Activated T-helper 1 cell treated with anti-CD3 and anti-CD28 coated beads, Interleukin-12 subunit alpha, Interleukin-12 subunit beta, Interleukin-2, Interleukin-4 antibody, amounts not matched to agents 30 ng/mL and 10 ng/mL and 1 ng/mL, durations not matched to agents 14 hours and 24 hours and 36 hours (primary cell): ENCODE measurements around the gene GPHA2. TPM values are rescaled to one million over a fixed set of nuclear protein-coding genes. Genes with fewer than 3 reads are reported as not detected.

Source experiments
- DNase-seq: peaks from one replicate; pipeline ENCODE4 v3.0.0; 2021; ENCODE audit warnings: low spot score
- H3K27ac Mint-ChIP-seq: one replicate; pipeline ENCODE4 v1.8.0; 2021; ENCODE audit warnings: mild to moderate bottlenecking, mixed read lengths
- H3K27me3 Mint-ChIP-seq: one replicate; pipeline ENCODE4 v1.8.0; 2022; ENCODE audit warnings: mild to moderate bottlenecking, moderate library complexity, mixed read lengths; ENCODE audit not compliant: insufficient read depth
- H3K36me3 Mint-ChIP-seq: one replicate; pipeline ENCODE4 v1.8.0; 2021; ENCODE audit warnings: low read depth, mixed read lengths
- H3K4me1 Mint-ChIP-seq: one replicate; pipeline ENCODE4 v1.8.0; 2021; ENCODE audit warnings: low read depth, mixed read lengths
- H3K4me3 Mint-ChIP-seq: one replicate; pipeline ENCODE4 v1.8.0; 2021; ENCODE audit warnings: mild to moderate bottlenecking, moderate library complexity, mixed read lengths
- H3K9me3 Mint-ChIP-seq: one replicate; pipeline ENCODE4 v1.8.0; 2021; ENCODE audit warnings: mixed read lengths
- intact Hi-C: fragments of 100-400 bp; cut with micrococcal nuclease; formaldehyde crosslinking; loops from one replicate; pipeline ENCODE4 v1.15.1; 2024
- total RNA-seq: library from RNA; stranded (reverse); gene quantifications from 2 replicates; pipeline ENCODE4 v1.2.3, GENCODE V29; 2022

GPHA2 gene
- total RNA-seq, 1 donor from 2014 or later: not detected

- no peaks in the 10 kb centered on the region for H3K9me3 Mint-ChIP-seq
- H3K4me1 Mint-ChIP-seq: peaks cover 12% of the 10 kb centered on the region
- no peak overlapping the region for H3K27ac Mint-ChIP-seq
- DNase-seq: no peak
- peaks cover 29% of the 10 kb centered on the region for H3K36me3 Mint-ChIP-seq
- intact Hi-C loops: loop anchor here (1.0 kb wide), 2 partner anchors 15 to 17 kb away; partner anchors contain the start of gene ATG2A
- no peak overlapping the region for H3K4me3 Mint-ChIP-seq
- no peaks in the 10 kb centered on the region for H3K27me3 Mint-ChIP-seq
Observed at GRCh38 chr11:64900774-64901173, 34.9 kb downstream of the GPHA2 start.

GRCh38 chr11:64900263-64900678 lies 35.4 kb downstream of the GPHA2 start:
- Mint-ChIP-seq H3K27ac (peak overlapping the region; percentile 86), H3K9me3 (no peaks in the 10 kb centered on the region), H3K4me3 (peak overlapping the region; percentile 66), H3K4me1 (peaks cover 12% of the 10 kb centered on the region), H3K27me3 (no peaks in the 10 kb centered on the region), H3K36me3 (peaks cover 32% of the 10 kb centered on the region)
- DNase-seq: peak; percentile 69
- intact Hi-C loops: loop anchor here (1.0 kb wide), 2 partner anchors 15 to 17 kb away; partner anchors contain the start of gene ATG2A

- peaks cover 34% of the 10 kb centered on the region for H3K36me3 Mint-ChIP-seq
Observed at GRCh38 chr11:64898541-64898940, 37.2 kb downstream of the GPHA2 start.

GRCh38 chr11:64898076-64898445 lies 37.6 kb downstream of the GPHA2 start:
- no peaks in the 10 kb centered on the region for H3K27me3 Mint-ChIP-seq
- peaks cover 12% of the 10 kb centered on the region for H3K4me1 Mint-ChIP-seq
- H3K4me3 Mint-ChIP-seq: no peak overlapping the region
- H3K27ac Mint-ChIP-seq: no peak overlapping the region
- no peak for DNase-seq
- peaks cover 34% of the 10 kb centered on the region for H3K36me3 Mint-ChIP-seq
- no peaks in the 10 kb centered on the region for H3K9me3 Mint-ChIP-seq
- intact Hi-C loops: no loop called here

More at GRCh38 chr11:64898541-64898940, 37.2 kb downstream of the GPHA2 start:
- intact Hi-C loops: no loop called here
- H3K4me1 Mint-ChIP-seq: peaks cover 12% of the 10 kb centered on the region
- no peak overlapping the region for H3K27ac Mint-ChIP-seq
- no peaks in the 10 kb centered on the region for H3K9me3 Mint-ChIP-seq
- H3K4me3 Mint-ChIP-seq: no peak overlapping the region
- no peak for DNase-seq
- H3K27me3 Mint-ChIP-seq: no peaks in the 10 kb centered on the region

- DNase-seq: no peak
- H3K27me3 Mint-ChIP-seq: no peaks in the 10 kb centered on the region
- intact Hi-C loops: no loop called here
- H3K4me3 Mint-ChIP-seq: no peak overlapping the region
- no peaks in the 10 kb centered on the region for H3K9me3 Mint-ChIP-seq
- peaks cover 34% of the 10 kb centered on the region for H3K36me3 Mint-ChIP-seq
- no peak overlapping the region for H3K27ac Mint-ChIP-seq
- peaks cover 12% of the 10 kb centered on the region for H3K4me1 Mint-ChIP-seq
Observed at GRCh38 chr11:64897381-64898075, 38.2 kb downstream of the GPHA2 start.

GRCh38 chr11:64896448-64897022 lies 39.2 kb downstream of the GPHA2 start:
- intact Hi-C loops: no loop called here
- Mint-ChIP-seq H3K27me3 (no peaks in the 10 kb centered on the region), H3K9me3 (no peaks in the 10 kb centered on the region), H3K4me1 (peaks cover 9% of the 10 kb centered on the region), H3K4me3 (no peak overlapping the region), H3K27ac (no peak overlapping the region), H3K36me3 (peaks cover 30% of the 10 kb centered on the region)
- DNase-seq: no peak

- DNase-seq: no peak
- peaks cover 24% of the 10 kb centered on the region for H3K36me3 Mint-ChIP-seq
- H3K4me3 Mint-ChIP-seq: no peak overlapping the region
- no peaks in the 10 kb centered on the region for H3K9me3 Mint-ChIP-seq
- H3K4me1 Mint-ChIP-seq: peaks cover 1% of the 10 kb centered on the region
- no peaks in the 10 kb centered on the region for H3K27me3 Mint-ChIP-seq
- no peak overlapping the region for H3K27ac Mint-ChIP-seq
- intact Hi-C loops: loop anchor here (1.0 kb wide), 1 partner anchor 48 kb away; no protein-coding TSS in a partner anchor
Observed at GRCh38 chr11:64894812-64895452, 40.8 kb downstream of the GPHA2 start.

GRCh38 chr11:64894070-64894811 lies 41.5 kb downstream of the GPHA2 start:
- DNase-seq: peak; percentile 80
- Mint-ChIP-seq H3K9me3 (no peaks in the 10 kb centered on the region), H3K27me3 (no peaks in the 10 kb centered on the region), H3K36me3 (peaks cover 21% of the 10 kb centered on the region), H3K4me1 (no peaks in the 10 kb centered on the region), H3K4me3 (no peak overlapping the region), H3K27ac (no peak overlapping the region)
- intact Hi-C loops: loop anchor here (1.0 kb wide), 1 partner anchor 47 kb away; no protein-coding TSS in a partner anchor

GRCh38 chr11:64893194-64894069 lies 42.3 kb downstream of the GPHA2 start:
- H3K9me3 Mint-ChIP-seq: no peaks in the 10 kb centered on the region
- no peaks in the 10 kb centered on the region for H3K4me1 Mint-ChIP-seq
- H3K4me3 Mint-ChIP-seq: no peak overlapping the region
- intact Hi-C loops: loop anchor here (1.0 kb wide), 1 partner anchor 46 kb away; no protein-coding TSS in a partner anchor
- no peaks in the 10 kb centered on the region for H3K27me3 Mint-ChIP-seq
- peaks cover 18% of the 10 kb centered on the region for H3K36me3 Mint-ChIP-seq
- H3K27ac Mint-ChIP-seq: no peak overlapping the region
- DNase-seq: no peak

GRCh38 chr11:64892838-64893193 lies 42.9 kb downstream of the GPHA2 start:
- no peak overlapping the region for H3K27ac Mint-ChIP-seq

GRCh38 chr11:64892411-64892831 lies 43.3 kb downstream of the GPHA2 start:
- Mint-ChIP-seq H3K27me3 (no peaks in the 10 kb centered on the region), H3K4me1 (peaks cover 10% of the 10 kb centered on the region), H3K9me3 (no peaks in the 10 kb centered on the region), H3K27ac (no peak overlapping the region), H3K4me3 (no peak overlapping the region), H3K36me3 (peaks cover 14% of the 10 kb centered on the region)
- intact Hi-C loops: no loop called here
- DNase-seq: no peak

More at GRCh38 chr11:64892838-64893193, 42.9 kb downstream of the GPHA2 start:
- no peaks in the 10 kb centered on the region for H3K27me3 Mint-ChIP-seq
- H3K36me3 Mint-ChIP-seq: peaks cover 16% of the 10 kb centered on the region
- DNase-seq: no peak
- no peak overlapping the region for H3K4me3 Mint-ChIP-seq
- intact Hi-C loops: no loop called here
- H3K4me1 Mint-ChIP-seq: peaks cover 6% of the 10 kb centered on the region
- no peaks in the 10 kb centered on the region for H3K9me3 Mint-ChIP-seq

GRCh38 chr11:64891880-64892279 lies 43.8 kb downstream of the GPHA2 start:
- Mint-ChIP-seq H3K4me3 (no peak overlapping the region), H3K27ac (no peak overlapping the region), H3K27me3 (no peaks in the 10 kb centered on the region), H3K4me1 (peaks cover 13% of the 10 kb centered on the region), H3K36me3 (peaks cover 9% of the 10 kb centered on the region), H3K9me3 (no peaks in the 10 kb centered on the region)
- no peak for DNase-seq
- intact Hi-C loops: no loop called here
